Measurements from ENCODE around the gene IFI16. TPM values are rescaled to one million over a fixed set of nuclear protein-coding genes. Genes with fewer than 3 reads are reported as not detected.

The IFI16 gene
- total and polyA plus RNA-seq, 2 of the 13 experiments (the other 11 are each of a cell fraction or from before 2014, with no cell fraction given): not detected

DNA sequence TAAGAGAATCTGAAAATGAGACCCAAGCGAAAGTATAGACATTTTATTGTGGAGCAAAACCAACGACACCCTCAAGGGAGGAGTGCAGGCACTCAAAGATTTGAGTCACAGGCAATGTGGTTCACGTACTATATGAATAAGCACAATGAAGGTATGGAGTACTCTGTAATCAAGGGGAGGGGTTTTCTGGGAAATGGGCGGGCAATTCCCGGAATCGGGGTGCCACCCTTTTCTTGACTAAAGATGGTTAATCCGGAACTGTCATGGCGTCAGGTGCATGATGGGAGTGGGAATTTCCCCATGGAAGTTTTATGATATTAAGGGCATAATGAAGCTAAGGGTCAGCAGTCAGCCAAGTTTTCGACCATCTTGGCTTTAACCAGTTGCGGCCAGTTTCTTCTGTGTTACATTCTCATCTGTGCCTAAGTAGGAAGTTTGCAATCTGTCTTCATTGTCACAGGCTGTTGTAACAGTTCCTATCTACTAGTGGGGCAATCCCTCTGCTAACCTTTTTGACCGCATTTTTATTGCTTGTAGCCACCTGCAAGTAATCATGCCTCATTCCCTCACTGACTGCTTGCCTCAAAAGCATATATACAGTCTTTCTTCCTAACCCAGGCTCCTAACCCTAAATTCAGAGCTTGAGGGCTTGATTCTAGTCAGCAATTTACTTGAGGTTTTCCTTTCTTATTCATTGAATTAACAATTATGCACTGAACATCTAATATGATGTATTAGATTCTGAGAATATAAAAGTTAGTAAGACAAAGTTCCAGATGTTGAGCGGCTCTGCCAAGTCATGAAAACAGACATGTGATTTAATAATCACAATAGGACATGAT, 67.6 kb downstream of the IFI16 start:
- Histone ChIP-seq H4K20me1 (ENCODE audit: insufficient read depth, low read length) (no peaks in the 10 kb centered on the region), H3K36me3 (replicated peaks in 1 of 2; ENCODE audit: control insufficient read depth in 1 of 2, insufficient read depth in 2 of 2, low read length in 2 of 2) (no peaks in the 10 kb centered on the region), H3K4me2 (ENCODE audit: low read depth, low read length) (no peak overlapping the region), H3K9me3 (ENCODE audit: low read length) (no peaks in the 10 kb centered on the region), H3K4me3 (replicated peaks in 1 of 3; ENCODE audit: insufficient read depth in 1 of 3, low read depth in 2 of 3, low read length in 3 of 3) (no peak overlapping the region), H2AFZ (ENCODE audit: low read length) (no peak overlapping the region), H3K4me1 (ENCODE audit: insufficient read depth, low read length) (no peaks in the 10 kb centered on the region), H3K79me2 (ENCODE audit: insufficient read depth, low read length) (no peaks in the 10 kb centered on the region), H3K27ac (ENCODE audit: extremely low read length, insufficient read depth, low read length) (no peak overlapping the region), H3K27me3 (ENCODE audit: control insufficient read depth in 1 of 2, insufficient read depth in 2 of 2, low read length in 2 of 2) (no peaks in the 10 kb centered on the region; a peak in 1 of 5 replicates), H3K9ac (ENCODE audit: insufficient read depth, low read depth, low read length) (no peak overlapping the region)
- DNase-seq (ENCODE audit: low spot score): no peak
- no peak for ATAC-seq
- POLR2A ChIA-PET: no interaction called here
- intact Hi-C loops (cut with micrococcal nuclease; ENCODE audit: unreplicated experiment): no loop called here
- WGBS (ENCODE audit: low lambda C conversion rate): 41% methylated on average over 11 of the region's 12 CpGs
- CTCF ChIA-PET (ENCODE audit: low intra/inter-chr PET ratio, low total read pairs): no interaction called here
- no TSS peak for BruUV-seq (replicated peaks)
- TF ChIP-seq U2AF2 (IDR thresholded peaks at IDR 0.05; ENCODE audit: low read depth, low read length) (no peak), ZNF775 (CRISPR knock-in tag; IDR thresholded peaks at IDR 0.05; ENCODE audit: borderline replicate concordance) (no peak), ZNF33B (CRISPR knock-in tag; IDR thresholded peaks at IDR 0.05) (no peak), ZNF383 (CRISPR knock-in tag; IDR thresholded peaks at IDR 0.05; ENCODE audit: borderline replicate concordance) (no peak), HDAC6 (IDR thresholded peaks at IDR 0.05; ENCODE audit: low read depth, low read length) (no peak), HOXA7 (CRISPR knock-in tag; IDR thresholded peaks at IDR 0.05) (no peak), EED (CRISPR knock-in tag; IDR thresholded peaks at IDR 0.05) (no peak), ZFP1 (CRISPR knock-in tag; IDR thresholded peaks at IDR 0.05) (no peak), SMYD3 (CRISPR knock-in tag; IDR thresholded peaks at IDR 0.05) (no peak), NCOA2 (CRISPR knock-in tag; IDR thresholded peaks at IDR 0.05) (no peak), TCF12 (IDR thresholded peaks at IDR 0.05) (no peak), TCF12 (CRISPR knock-in tag; IDR thresholded peaks at IDR 0.05) (no peak), ZNF777 (CRISPR knock-in tag; IDR thresholded peaks at IDR 0.05) (no peak), TARDBP (CRISPR knock-in tag; IDR thresholded peaks at IDR 0.05) (no peak), TEAD2 (CRISPR knock-in tag; IDR thresholded peaks at IDR 0.05) (no peak), FOXM1 (CRISPR knock-in tag; IDR thresholded peaks at IDR 0.05) (no peak), MBNL3 (CRISPR knock-in tag; conservative IDR thresholded peaks at IDR 0.05) (no peak), SP140L (CRISPR knock-in tag; IDR thresholded peaks at IDR 0.05; ENCODE audit: borderline replicate concordance) (no peak), ZNF253 (CRISPR knock-in tag; IDR thresholded peaks at IDR 0.05; ENCODE audit: borderline replicate concordance) (no peak), ZNF569 (CRISPR knock-in tag; IDR thresholded peaks at IDR 0.05; ENCODE audit: borderline replicate concordance) (no peak), RAD21 (CRISPR knock-in tag; IDR thresholded peaks at IDR 0.05) (no peak)
- FAIRE-seq: no peak
- in situ Hi-C loops (cut with HindIII; ENCODE audit: extremely low pct_ligation_motif_present, low pct_unique_long_range_greater_than_20kb): no loop called here

Data from HepG2 (cell line).